AG04450 (cell line): ENCODE measurements around the gene DCDC2C. TPM values are rescaled to one million over a fixed set of nuclear protein-coding genes. Genes with fewer than 3 reads are reported as not detected.

Source experiments
- CTCF ChIA-PET: fragments of 300-600, 350-600 bp; formaldehyde crosslinking; extraction: SDS; loops from one replicate; lab custom pipeline; 2022; ENCODE audit warnings: antibody characterized with exemption, inconsistent platforms; lab: Charles Lee
- POLR2A ChIA-PET: fragments of 350-600 bp; formaldehyde crosslinking; extraction: SDS; loops from one replicate; lab custom pipeline; 2021; ENCODE audit warnings: antibody characterized with exemption, inconsistent platforms; lab: Yijun Ruan, JAX
- DNase-seq: peaks from one replicate; pipeline ENCODE4 v3.0.0-alpha.2; 2011; ENCODE audit warnings: low read depth, low spot score
- H3K27ac ChIP-seq: one replicate; pipeline ENCODE4 v1.5.1; 2012; ENCODE audit warnings: low read depth, low read length, control low read depth
- H3K27me3 ChIP-seq: one replicate; pipeline ENCODE4 v1.6.0; 2012; ENCODE audit warnings: low read length; ENCODE audit not compliant: control insufficient read depth, insufficient read depth
- H3K4me3 ChIP-seq: 2 replicates; pipeline ENCODE4 v1.5.1; 2011; ENCODE audit warnings: mild to moderate bottlenecking, low read depth, low read length, control low read depth
- H3K9me3 ChIP-seq: 2 replicates; pipeline ENCODE4 v1.5.1; 2012; ENCODE audit warnings: low read length; ENCODE audit not compliant: control insufficient read depth, insufficient read depth
- CTCF ChIP-seq: IDR thresholded peaks from 2 replicates; pipeline ENCODE4 v1.5.1; 2011; ENCODE audit warnings: low read depth, low read length, control low read depth, inconsistent platforms
- polyA plus RNA-seq: library from polyadenylated mRNA; depleted of rRNA; stranded (reverse); fragments of >200 nt; gene quantifications from 2 replicates; pipeline ENCODE4 v1.2.3, GENCODE V29; 2011

DCDC2C gene
- polyA plus RNA-seq, 1 experiment: not detected

GRCh38 chr2:3741396-3741795 lies 38.0 kb downstream of the DCDC2C start:
- no peaks in the 10 kb centered on the region; the same call in 1 of the 2 replicates for H3K9me3 ChIP-seq
- no peak overlapping the region for H3K27ac ChIP-seq
- no peak overlapping the region for H3K4me3 ChIP-seq
- ChIA-PET CTCF (interaction anchor here (0.9 to 6.5 kb wide), 5 partner anchors 13 to 86 kb away, joined by 3 to 72 read pairs (median 9); no protein-coding TSS in a partner anchor), POLR2A (no interaction called here)
- no peak for DNase-seq
- TF ChIP-seq CTCF: no peak
- peaks cover 10% of the 10 kb centered on the region for H3K27me3 ChIP-seq

GRCh38 chr2:3741867-3742602 lies 38.7 kb downstream of the DCDC2C start:
- H3K4me3 ChIP-seq: no peak overlapping the region
- DNase-seq: no peak
- ChIA-PET CTCF (interaction anchor here (0.6 to 6.5 kb wide), 4 partner anchors 14 to 85 kb away, joined by 3 to 72 read pairs (median 14); no protein-coding TSS in a partner anchor), POLR2A (no interaction called here)
- H3K27me3 ChIP-seq: peaks cover 8% of the 10 kb centered on the region
- peak; percentile 19; the same call in 1 of the 2 replicates for TF ChIP-seq CTCF
- H3K27ac ChIP-seq: no peak overlapping the region
- H3K9me3 ChIP-seq: no peaks in the 10 kb centered on the region; the same call in 1 of the 2 replicates

- Histone ChIP-seq H3K27me3 (peaks cover 3% of the 10 kb centered on the region), H3K4me3 (no peak overlapping the region), H3K9me3 (no peaks in the 10 kb centered on the region; the same call in 1 of the 2 replicates), H3K27ac (no peak overlapping the region)
- POLR2A ChIA-PET: no interaction called here
- CTCF ChIA-PET: interaction anchor here (0.6 to 4.4 kb wide), 2 partner anchors 15 to 84 kb away, joined by 3 to 25 read pairs; no protein-coding TSS in a partner anchor
- no peak for DNase-seq
- no peak for TF ChIP-seq CTCF
Observed at GRCh38 chr2:3742743-3743508, 39.6 kb downstream of the DCDC2C start.

- ChIA-PET POLR2A (no interaction called here), CTCF (interaction anchor here (4.4 kb wide), 1 partner anchor 16 kb away, joined by 25 read pairs; no protein-coding TSS in a partner anchor)
- peaks cover 5% of the 10 kb centered on the region for H3K27me3 ChIP-seq
- no peak for DNase-seq
- H3K27ac ChIP-seq: no peak overlapping the region
- H3K9me3 ChIP-seq: no peaks in the 10 kb centered on the region; the same call in 1 of the 2 replicates
- TF ChIP-seq CTCF: no peak
- no peak overlapping the region for H3K4me3 ChIP-seq
Observed at GRCh38 chr2:3743951-3744555, 40.7 kb downstream of the DCDC2C start.
